Astrocyte (in vitro differentiated cells and primary cell): Measurements from ENCODE around the gene INPP5A. TPM values are rescaled to one million over a fixed set of nuclear protein-coding genes. Genes with fewer than 3 reads are reported as not detected.

ENCODE experiments used
- DNase-seq: peaks from one replicate; pipeline ENCODE4 v3.0.0-alpha.2; 2010; ENCODE audit warnings: low read depth
- FAIRE-seq: peaks from 2 replicates; lab custom pipeline; 2011; peaks lifted over from hg19 to GRCh38; lab: Jason Lieb, UNC
- H2AFZ ChIP-seq: 2 replicates; pipeline ENCODE4 v1.6.0; 2012; ENCODE audit warnings: low read depth, low read length, inconsistent platforms
- H3K27ac ChIP-seq: 2 replicates; pipeline ENCODE4 v1.5.1; 2011; ENCODE audit warnings: low read depth, low read length, inconsistent platforms
- H3K27me3 ChIP-seq: 2 replicates; pipeline ENCODE4 v1.6.0; 2011; ENCODE audit warnings: low read length, inconsistent platforms; ENCODE audit not compliant: insufficient read depth
- H3K36me3 ChIP-seq: 2 replicates; pipeline ENCODE4 v1.5.1; 2011; ENCODE audit warnings: low read length, inconsistent platforms; ENCODE audit not compliant: insufficient read depth
- H3K4me1 ChIP-seq: 2 replicates; pipeline ENCODE4 v1.5.1; 2011; ENCODE audit warnings: low read length, inconsistent platforms; ENCODE audit not compliant: insufficient read depth
- H3K4me2 ChIP-seq: 2 replicates; pipeline ENCODE4 v1.6.0; 2012; ENCODE audit warnings: low read length, inconsistent platforms
- H3K4me3 ChIP-seq: 2 replicates; pipeline ENCODE4 v1.5.1; 2011; ENCODE audit warnings: low read depth, mild to moderate bottlenecking, low read length, inconsistent platforms; ENCODE audit not compliant: insufficient read depth
- H3K79me2 ChIP-seq: 2 replicates; pipeline ENCODE4 v1.6.0; 2012; ENCODE audit warnings: mild to moderate bottlenecking, low read length, inconsistent platforms; ENCODE audit not compliant: insufficient read depth
- H3K9ac ChIP-seq: 2 replicates; pipeline ENCODE4 v1.6.0; 2012; ENCODE audit warnings: mild to moderate bottlenecking, low read length, inconsistent platforms
- H3K9me3 ChIP-seq: 2 replicates; pipeline ENCODE4 v1.5.1; 2012; ENCODE audit warnings: low read depth, mild to moderate bottlenecking, low read length, inconsistent platforms; ENCODE audit not compliant: insufficient read depth
- H4K20me1 ChIP-seq: 2 replicates; pipeline ENCODE4 v1.6.0; 2012; ENCODE audit warnings: low read length, inconsistent platforms; ENCODE audit not compliant: insufficient read depth
- H3K27ac Mint-ChIP-seq: one replicate; pipeline ENCODE4 v1.8.0; 2021; ENCODE audit warnings: mild to moderate bottlenecking, mixed read lengths; ENCODE audit not compliant: unreplicated experiment
- H3K27me3 Mint-ChIP-seq: one replicate; pipeline ENCODE4 v1.8.0; 2021; ENCODE audit warnings: low read depth, mixed read lengths; ENCODE audit not compliant: unreplicated experiment
- H3K36me3 Mint-ChIP-seq: one replicate; pipeline ENCODE4 v1.8.0; 2021; ENCODE audit warnings: low read depth, mixed read lengths; ENCODE audit not compliant: unreplicated experiment
- H3K4me1 Mint-ChIP-seq: one replicate; pipeline ENCODE4 v1.8.0; 2021; ENCODE audit warnings: low read depth, mixed read lengths; ENCODE audit not compliant: unreplicated experiment
- H3K4me3 Mint-ChIP-seq: one replicate; pipeline ENCODE4 v1.8.0; 2021; ENCODE audit warnings: mild to moderate bottlenecking, moderate library complexity, mixed read lengths; ENCODE audit not compliant: unreplicated experiment
- H3K9me3 Mint-ChIP-seq: one replicate; pipeline ENCODE4 v1.8.0; 2021; ENCODE audit warnings: mild to moderate bottlenecking, mixed read lengths; ENCODE audit not compliant: unreplicated experiment
- EZH2 ChIP-seq: IDR thresholded peaks from 2 replicates; pipeline ENCODE4 v1.6.1; 2012; ENCODE audit warnings: mild to moderate bottlenecking, low read length, inconsistent platforms; ENCODE audit not compliant: insufficient read depth
- total RNA-seq: library from RNA; stranded (reverse); gene quantifications from 2 replicates; pipeline ENCODE4 v1.2.1, GENCODE V29; 2021
- TF ChIP-seq, protein P1 (sequence below): IDR thresholded peaks from 2 replicates; pipeline ENCODE4 v1.5.1; 2011; ENCODE audit warnings: low read depth, mild to moderate bottlenecking, inconsistent platforms, low read length, moderate library complexity; ENCODE audit not compliant: insufficient read depth

INPP5A gene
- total RNA-seq, 1 donor from 2014 or later: 39.1 TPM

- TF ChIP-seq EZH2: no peak
- TF ChIP-seq, protein P1, sequence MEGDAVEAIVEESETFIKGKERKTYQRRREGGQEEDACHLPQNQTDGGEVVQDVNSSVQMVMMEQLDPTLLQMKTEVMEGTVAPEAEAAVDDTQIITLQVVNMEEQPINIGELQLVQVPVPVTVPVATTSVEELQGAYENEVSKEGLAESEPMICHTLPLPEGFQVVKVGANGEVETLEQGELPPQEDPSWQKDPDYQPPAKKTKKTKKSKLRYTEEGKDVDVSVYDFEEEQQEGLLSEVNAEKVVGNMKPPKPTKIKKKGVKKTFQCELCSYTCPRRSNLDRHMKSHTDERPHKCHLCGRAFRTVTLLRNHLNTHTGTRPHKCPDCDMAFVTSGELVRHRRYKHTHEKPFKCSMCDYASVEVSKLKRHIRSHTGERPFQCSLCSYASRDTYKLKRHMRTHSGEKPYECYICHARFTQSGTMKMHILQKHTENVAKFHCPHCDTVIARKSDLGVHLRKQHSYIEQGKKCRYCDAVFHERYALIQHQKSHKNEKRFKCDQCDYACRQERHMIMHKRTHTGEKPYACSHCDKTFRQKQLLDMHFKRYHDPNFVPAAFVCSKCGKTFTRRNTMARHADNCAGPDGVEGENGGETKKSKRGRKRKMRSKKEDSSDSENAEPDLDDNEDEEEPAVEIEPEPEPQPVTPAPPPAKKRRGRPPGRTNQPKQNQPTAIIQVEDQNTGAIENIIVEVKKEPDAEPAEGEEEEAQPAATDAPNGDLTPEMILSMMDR: no peak
- Mint-ChIP-seq H3K9me3 (peaks cover 13% of the 10 kb centered on the region), H3K27me3 (no peaks in the 10 kb centered on the region), H3K4me1 (peaks cover 7% of the 10 kb centered on the region), H3K36me3 (peaks cover 4% of the 10 kb centered on the region), H3K27ac (no peak overlapping the region), H3K4me3 (no peak overlapping the region)
- Histone ChIP-seq H3K27ac (no peak overlapping the region), H2AFZ (no peak overlapping the region), H4K20me1 (peaks cover 88% of the 10 kb centered on the region), H3K4me1 (peaks cover 11% of the 10 kb centered on the region), H3K79me2 (peaks cover 80% of the 10 kb centered on the region), H3K27me3 (no peaks in the 10 kb centered on the region), H3K36me3 (no peaks in the 10 kb centered on the region), H3K9me3 (no peaks in the 10 kb centered on the region), H3K4me3 (no peak overlapping the region), H3K4me2 (no peak overlapping the region), H3K9ac (no peak overlapping the region)
- DNase-seq: no peak
- FAIRE-seq: no peak
These were observed 67.8 kb downstream of the INPP5A start for GRCh38 chr10:132605390-132605789.

DNA sequence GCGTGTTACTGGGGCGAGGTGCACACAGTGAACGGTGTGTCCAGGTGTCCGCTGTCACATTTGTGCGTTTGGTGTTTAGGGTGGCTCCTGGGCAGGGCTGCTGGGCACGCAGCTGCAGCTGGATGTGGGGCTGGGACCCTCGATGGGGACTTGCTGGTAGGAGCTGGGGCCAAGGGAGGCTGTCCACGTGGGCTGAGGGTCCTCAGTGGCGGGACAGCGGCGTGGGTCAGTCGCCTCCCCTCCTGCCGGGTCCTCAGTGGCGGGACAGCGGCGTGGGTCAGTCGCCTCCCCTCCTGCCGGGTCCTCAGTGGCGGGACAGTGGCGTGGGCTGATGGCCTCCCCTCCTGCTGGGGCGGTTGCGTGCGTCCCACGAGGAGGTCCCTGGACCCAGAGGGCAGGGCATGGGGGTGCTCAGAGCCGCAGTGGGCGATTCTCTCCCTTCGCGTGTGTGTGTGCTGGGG lies 68.5 kb downstream of the INPP5A start:
- no peak for FAIRE-seq
- H3K4me1 Mint-ChIP-seq: peaks cover 9% of the 10 kb centered on the region
- peaks cover 93% of the 10 kb centered on the region for H4K20me1 ChIP-seq

More for the DNA sequence above, 68.5 kb downstream of the INPP5A start:
- H3K27me3 Mint-ChIP-seq: no peaks in the 10 kb centered on the region
- H3K4me3 ChIP-seq: no peak overlapping the region
- peak overlapping the region; percentile 69 for H3K4me2 ChIP-seq
- no peak overlapping the region for H3K4me3 Mint-ChIP-seq
- H3K9me3 Mint-ChIP-seq: peaks cover 6% of the 10 kb centered on the region
- TF ChIP-seq, protein P1: no peak
- TF ChIP-seq EZH2: no peak
- H2AFZ ChIP-seq: no peak overlapping the region
- no peak overlapping the region for H3K27ac Mint-ChIP-seq
- H3K79me2 ChIP-seq: peaks cover 75% of the 10 kb centered on the region
- no peaks in the 10 kb centered on the region for H3K27me3 ChIP-seq
- no peak overlapping the region for H3K9ac ChIP-seq
- H3K9me3 ChIP-seq: no peaks in the 10 kb centered on the region
- no peak overlapping the region for H3K27ac ChIP-seq
- peaks cover 11% of the 10 kb centered on the region for H3K4me1 ChIP-seq
- DNase-seq: no peak
- no peaks in the 10 kb centered on the region for H3K36me3 ChIP-seq
- peaks cover 2% of the 10 kb centered on the region for H3K36me3 Mint-ChIP-seq
